HT1080 (cell line): ENCODE data around the gene HERC5. TPM values are rescaled to one million over a fixed set of nuclear protein-coding genes. Genes with fewer than 3 reads are reported as not detected.
"Not testable (repeated sequence)": the region's sequence is repeated elsewhere in the genome, so short reads cannot be mapped to it uniquely, and the experiment has no call there.

Source experiments
- DNase-seq: peaks from one replicate; pipeline ENCODE4 v3.0.0-alpha.2; 2015; ENCODE audit warnings: low read depth
- total RNA-seq: library from RNA; depleted of rRNA; stranded (reverse); fragments of >200 nt; shearing (Covaris generic); gene quantifications from 2 replicates; pipeline ENCODE4 v1.2.3, GENCODE V29; 2014

HERC5 gene
- total RNA-seq, 1 experiment from 2014 or later: 0.95 TPM

GRCh38 chr4:88447371-88448095 is 9.4 kb upstream of the HERC5 start:
- peak; percentile 24 for DNase-seq

- DNase-seq: not testable (repeated sequence)
These were observed 8.6 kb upstream of the HERC5 start for GRCh38 chr4:88448211-88448765.

GRCh38 chr4:88448889-88449288 is 8.0 kb upstream of the HERC5 start:
- DNase-seq: no peak

- no peak for DNase-seq
These were observed 7.6 kb upstream of the HERC5 start for GRCh38 chr4:88449290-88449689.

- DNase-seq: no peak
These were observed 5.7 kb upstream of the HERC5 start for GRCh38 chr4:88451205-88451604.

- DNase-seq: no peak
These were observed 4.0 kb upstream of the HERC5 start for GRCh38 chr4:88452912-88453311.

GRCh38 chr4:88457307-88458103 is 586 bp downstream of the HERC5 start:
- DNase-seq: no peak

GRCh38 chr4:88458104-88458740 is 1.3 kb downstream of the HERC5 start:
- DNase-seq: no peak

GRCh38 chr4:88465653-88466192 is 8.8 kb downstream of the HERC5 start:
- DNase-seq: no peak

GRCh38 chr4:88467392-88467791 is 10.5 kb downstream of the HERC5 start:
- DNase-seq: no peak

GRCh38 chr4:88477229-88477860 is 20.4 kb downstream of the HERC5 start:
- DNase-seq: no peak

- DNase-seq: no peak
These were observed 21.3 kb downstream of the HERC5 start for GRCh38 chr4:88478247-88478646.

- no peak for DNase-seq
These were observed 24.6 kb downstream of the HERC5 start for GRCh38 chr4:88481537-88481936.

- DNase-seq: no peak
These were observed 32.3 kb downstream of the HERC5 start for GRCh38 chr4:88489100-88489761.

GRCh38 chr4:88497859-88498409 is 41.0 kb downstream of the HERC5 start:
- DNase-seq: no peak

- DNase-seq: no peak
These were observed 46.4 kb downstream of the HERC5 start for GRCh38 chr4:88503344-88503743.

GRCh38 chr4:88511236-88511635 is 54.3 kb downstream of the HERC5 start:
- DNase-seq: peak; percentile 31

GRCh38 chr4:88514557-88515511 is 57.9 kb downstream of the HERC5 start:
- no peak for DNase-seq

GRCh38 chr4:88516746-88517145 is 59.8 kb downstream of the HERC5 start:
- DNase-seq: no peak
